Subcutaneous adipose tissue (tissue), 4 donors: ENCODE measurements around the gene CALB2. TPM values are rescaled to one million over a fixed set of nuclear protein-coding genes. Genes with fewer than 3 reads are reported as not detected.

Experiments
- CTCF ChIP-seq: fragments of 450-650 bp; IDR thresholded peaks from one replicate; pipeline ENCODE4 v1.5.1; 2016; ENCODE audit warnings: low read depth, mild to moderate bottlenecking, control low read depth, antibody characterized with exemption, moderate library complexity
- total RNA-seq, 4 donors: library from RNA; depleted of rRNA; stranded (reverse); fragments of >200 nt; gene quantifications; one replicate each; pipeline ENCODE4 v1.1.0, GENCODE V29; 2016

The CALB2 gene
- total RNA-seq, 4 donors from 2014 or later = 58.5 to 297 (median 87.3) TPM

- no peak for TF ChIP-seq CTCF
Measured at GRCh38 chr16:71399801-71400563, 41.5 kb downstream of the CALB2 start.

GRCh38 chr16:71402007-71402406 is 43.5 kb downstream of the CALB2 start:
- no peak for TF ChIP-seq CTCF

- TF ChIP-seq CTCF = no peak
Measured at GRCh38 chr16:71402674-71403073, 44.2 kb downstream of the CALB2 start.

GRCh38 chr16:71404364-71404763 is 45.8 kb downstream of the CALB2 start:
- no peak for TF ChIP-seq CTCF

GRCh38 chr16:71406316-71406715 is 47.8 kb downstream of the CALB2 start:
- no peak for TF ChIP-seq CTCF

GRCh38 chr16:71406724-71407123 is 48.2 kb downstream of the CALB2 start:
- no peak for TF ChIP-seq CTCF

- no peak for TF ChIP-seq CTCF
Measured at GRCh38 chr16:71407731-71408130, 49.2 kb downstream of the CALB2 start.
